ENCODE results near the gene SH3GLB2.

- no peak for TF ChIP-seq GATA2 (IDR thresholded peaks at IDR 0.05; ENCODE audit: low read depth, low read length)
- TF ChIP-seq GATA3 (IDR thresholded peaks at IDR 0.05; ENCODE audit: low read depth, low read length): no peak
Observed at GRCh38 chr9:129010267-129010975, 17.7 kb downstream of the SH3GLB2 start.
